Mesendoderm (in vitro differentiated cells): Measurements from ENCODE around the gene ERC1.

Experiments
- DNase-seq: peaks from one replicate; pipeline ENCODE4 v3.0.0; 2013
- H2AK5ac ChIP-seq: 2 replicates; pipeline ENCODE4 v1.6.1; 2013; ENCODE audit warnings: low read length, inconsistent platforms
- H2BK120ac ChIP-seq: 2 replicates; pipeline ENCODE4 v1.6.1; 2013; ENCODE audit warnings: low read depth, mild to moderate bottlenecking, low read length, moderate library complexity, mixed read lengths
- H2BK15ac ChIP-seq: replicated peaks from 2 replicates; pipeline ENCODE4 v1.6.1; 2013; ENCODE audit warnings: low read depth, mild to moderate bottlenecking, moderate library complexity
- H2BK5ac ChIP-seq: 2 replicates; pipeline ENCODE4 v1.6.1; 2013; ENCODE audit warnings: low read length, inconsistent platforms
- H3K18ac ChIP-seq: 2 replicates; pipeline ENCODE4 v1.6.1; 2013; ENCODE audit warnings: mild to moderate bottlenecking, low read length, mixed read lengths
- H3K23ac ChIP-seq: one replicate; pipeline ENCODE4 v1.6.1; 2013; ENCODE audit warnings: low read length
- H3K27ac ChIP-seq: 2 replicates; pipeline ENCODE4 v1.5.1; 2013; ENCODE audit warnings: low read depth, mild to moderate bottlenecking, inconsistent platforms, low read length, moderate library complexity
- H3K27me3 ChIP-seq: 2 replicates; pipeline ENCODE4 v1.6.1; 2013; ENCODE audit warnings: low read length, control low read depth, mild to moderate bottlenecking, inconsistent platforms; ENCODE audit not compliant: insufficient read depth, poor library complexity
- H3K36me3 ChIP-seq: 2 replicates; pipeline ENCODE4 v1.6.1; 2013; ENCODE audit warnings: low read length, inconsistent platforms; ENCODE audit not compliant: control insufficient read depth, insufficient read depth
- H3K4ac ChIP-seq: one replicate; pipeline ENCODE4 v1.6.1; 2013; ENCODE audit warnings: low read depth, mild to moderate bottlenecking, low read length, moderate library complexity
- H3K4me1 ChIP-seq: 2 replicates; pipeline ENCODE4 v1.6.1; 2013; ENCODE audit warnings: low read depth, low read length, inconsistent platforms; ENCODE audit not compliant: control insufficient read depth
- H3K4me2 ChIP-seq: 2 replicates; pipeline ENCODE4 v1.6.1; 2013; ENCODE audit warnings: low read length
- H3K4me3 ChIP-seq: 2 replicates; pipeline ENCODE4 v1.5.1; 2013; ENCODE audit warnings: mild to moderate bottlenecking, low read length
- H3K56ac ChIP-seq: one replicate; pipeline ENCODE4 v1.6.1; 2013; ENCODE audit warnings: low read length
- H3K79me1 ChIP-seq: 2 replicates; pipeline ENCODE4 v1.6.1; 2013; ENCODE audit warnings: low read length, inconsistent platforms
- H3K79me2 ChIP-seq: 2 replicates; pipeline ENCODE4 v1.6.1; 2013; ENCODE audit warnings: mild to moderate bottlenecking, low read length; ENCODE audit not compliant: control insufficient read depth, insufficient read depth
- H3K9ac ChIP-seq: 2 replicates; pipeline ENCODE4 v1.6.1; 2013; ENCODE audit warnings: low read length, inconsistent platforms
- H4K5ac ChIP-seq: one replicate; pipeline ENCODE4 v1.6.1; 2013; ENCODE audit warnings: low read length
- H4K8ac ChIP-seq: one replicate; pipeline ENCODE4 v1.6.1; 2013; ENCODE audit warnings: low read depth, mild to moderate bottlenecking, control low read depth, low read length, moderate library complexity
- WGBS: extraction: QIAGEN DNeasy Blood & Tissue Kit; methylation state at CpG from one replicate; pipeline ENCODE4 v1.1.7; 2013; ENCODE audit warnings: low lambda C conversion rate, missing lambda C conversion rate; ENCODE audit not compliant: insufficient coverage; ENCODE audit errors: extremely low coverage; 5-methylcytosine and 5-hydroxymethylcytosine counted together

Gene ERC1

DNA sequence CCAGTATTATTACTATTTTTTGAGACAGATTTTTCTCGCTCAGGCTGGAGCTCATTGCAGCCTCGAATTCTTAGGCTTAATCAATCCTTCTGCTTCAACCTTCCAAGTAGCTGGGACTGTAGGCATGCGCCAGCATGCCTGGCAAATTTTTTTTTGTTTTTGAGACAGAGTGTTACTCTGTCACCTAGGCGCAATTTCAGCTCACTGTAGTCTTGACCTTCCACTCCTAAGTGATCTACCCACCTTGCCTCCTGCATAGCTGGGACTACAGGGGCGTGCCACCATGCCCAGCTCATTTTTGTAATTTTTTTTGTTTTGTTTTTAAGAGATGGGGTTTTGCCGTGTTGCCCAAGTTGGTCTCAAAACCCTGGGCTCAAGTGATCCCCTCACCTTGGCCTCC lies 15.2 kb downstream of the ERC1 start:
- H3K27me3 ChIP-seq = no peaks in the 10 kb centered on the region
- H3K4me2 ChIP-seq = no peak overlapping the region
- H3K4me1 ChIP-seq = peaks cover 5% of the 10 kb centered on the region
- WGBS = no CpG with 5 or more reads among the region's 6 CpGs
- no peaks in the 10 kb centered on the region for H3K79me2 ChIP-seq
- H2BK120ac ChIP-seq = no peak overlapping the region
- no peaks in the 10 kb centered on the region for H3K36me3 ChIP-seq
- H2AK5ac ChIP-seq = no peak overlapping the region
- no peak overlapping the region for H4K5ac ChIP-seq
- H3K56ac ChIP-seq = no peak overlapping the region
- H3K79me1 ChIP-seq = peaks cover 7% of the 10 kb centered on the region
- no peak overlapping the region for H3K4ac ChIP-seq
- H4K8ac ChIP-seq = no peak overlapping the region
- H3K18ac ChIP-seq = no peak overlapping the region
- no peak overlapping the region for H2BK5ac ChIP-seq
- no peak overlapping the region for H3K27ac ChIP-seq
- H3K23ac ChIP-seq = no peak overlapping the region
- H3K9ac ChIP-seq = no peak overlapping the region
- no peak overlapping the region for H3K4me3 ChIP-seq
- H2BK15ac ChIP-seq = no peak overlapping the region
- DNase-seq = no peak

DNA sequence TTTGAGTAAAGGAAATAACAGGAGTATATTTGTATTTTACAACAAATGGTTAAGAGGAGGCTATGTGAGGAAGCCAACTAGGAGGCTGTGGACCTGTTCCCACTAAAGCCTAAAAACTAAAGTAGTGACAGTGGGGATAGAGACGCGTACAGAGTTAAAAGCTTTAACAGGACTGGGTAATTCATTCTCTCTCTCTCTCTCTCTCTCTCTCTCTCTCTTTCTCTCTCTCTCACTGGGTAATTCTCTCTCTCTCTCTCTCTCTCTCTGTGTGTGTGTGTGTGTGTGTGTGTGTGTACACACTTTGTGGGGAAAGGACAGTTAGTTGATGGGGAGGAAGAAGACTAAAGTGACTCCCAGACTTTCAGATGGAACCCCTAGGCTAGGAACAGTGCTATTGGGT lies 16.3 kb downstream of the ERC1 start:
- Histone ChIP-seq H3K4me2 (no peak overlapping the region), H3K56ac (no peak overlapping the region), H3K4ac (no peak overlapping the region), H3K36me3 (no peaks in the 10 kb centered on the region), H2AK5ac (no peak overlapping the region), H3K4me3 (no peak overlapping the region), H4K5ac (no peak overlapping the region), H3K4me1 (peaks cover 5% of the 10 kb centered on the region), H3K79me2 (no peaks in the 10 kb centered on the region), H4K8ac (no peak overlapping the region), H3K27me3 (no peaks in the 10 kb centered on the region), H3K23ac (no peak overlapping the region), H3K27ac (no peak overlapping the region), H2BK120ac (no peak overlapping the region), H2BK5ac (no peak overlapping the region), H3K18ac (no peak overlapping the region), H3K9ac (no peak overlapping the region), H3K79me1 (peaks cover 7% of the 10 kb centered on the region), H2BK15ac (no peak overlapping the region)
- no CpG with 5 or more reads among the region's 2 CpGs for WGBS
- no peak for DNase-seq

DNA sequence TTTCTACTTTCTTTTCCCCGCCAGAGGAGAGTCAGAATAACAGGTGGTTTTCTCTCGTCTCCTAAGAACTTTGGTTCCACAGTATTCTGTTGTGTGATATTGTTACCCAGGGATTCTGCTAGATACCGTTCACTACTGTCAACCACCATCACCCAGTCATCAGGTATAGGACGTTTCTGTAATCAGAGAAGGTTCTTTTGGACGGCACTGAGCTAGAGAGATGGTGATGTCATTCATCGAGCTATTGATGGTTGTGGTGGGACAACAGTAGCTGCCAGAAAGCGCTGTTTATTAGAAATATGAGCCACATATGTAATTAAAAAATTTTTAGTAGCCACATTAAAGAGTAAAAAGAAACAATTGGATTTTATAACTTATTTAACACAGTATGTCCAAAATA lies 17.0 kb downstream of the ERC1 start:
- Histone ChIP-seq H3K36me3 (no peaks in the 10 kb centered on the region), H3K23ac (no peak overlapping the region), H3K4ac (no peak overlapping the region), H3K27ac (no peak overlapping the region), H3K4me3 (no peak overlapping the region), H3K18ac (no peak overlapping the region), H3K9ac (no peak overlapping the region), H4K8ac (no peak overlapping the region), H3K79me2 (no peaks in the 10 kb centered on the region), H3K27me3 (no peaks in the 10 kb centered on the region), H4K5ac (no peak overlapping the region), H3K4me1 (peaks cover 5% of the 10 kb centered on the region), H2BK15ac (no peak overlapping the region), H2AK5ac (no peak overlapping the region), H3K56ac (no peak overlapping the region), H3K79me1 (peaks cover 7% of the 10 kb centered on the region), H2BK120ac (no peak overlapping the region), H3K4me2 (no peak overlapping the region), H2BK5ac (no peak overlapping the region)
- no CpG with 5 or more reads among the region's 7 CpGs for WGBS
- DNase-seq = no peak

DNA sequence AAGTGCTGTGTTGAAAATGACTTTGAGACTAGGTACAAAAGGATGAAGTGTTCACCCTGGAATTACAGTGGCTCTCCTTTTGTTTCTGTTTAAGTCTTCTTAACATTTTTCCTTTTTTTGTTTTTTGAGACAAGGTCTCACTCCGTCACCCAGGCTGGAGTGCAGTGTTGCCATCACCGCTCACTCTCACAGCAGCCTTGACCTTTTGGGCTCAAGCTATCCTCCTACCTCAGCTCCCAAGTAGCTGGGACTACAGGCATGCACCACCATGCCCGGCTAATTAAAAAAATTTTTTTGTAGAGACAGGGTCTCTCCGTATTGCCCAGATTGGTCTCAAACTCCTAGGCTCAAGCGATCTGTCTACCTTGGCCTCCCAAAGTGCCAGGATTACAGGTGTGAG lies 20.1 kb downstream of the ERC1 start:
- Histone ChIP-seq H2BK15ac (no peak overlapping the region), H3K4me2 (no peak overlapping the region), H3K4ac (no peak overlapping the region), H3K79me2 (no peaks in the 10 kb centered on the region), H2BK120ac (no peak overlapping the region), H3K79me1 (peaks cover 4% of the 10 kb centered on the region), H4K8ac (no peak overlapping the region), H3K4me1 (no peaks in the 10 kb centered on the region), H3K4me3 (no peak overlapping the region), H2BK5ac (no peak overlapping the region), H3K18ac (no peak overlapping the region), H2AK5ac (no peak overlapping the region), H4K5ac (no peak overlapping the region), H3K23ac (no peak overlapping the region), H3K27ac (no peak overlapping the region), H3K36me3 (no peaks in the 10 kb centered on the region), H3K56ac (no peak overlapping the region), H3K9ac (no peak overlapping the region), H3K27me3 (no peaks in the 10 kb centered on the region)
- no peak for DNase-seq
- no CpG with 5 or more reads among the region's 5 CpGs for WGBS

DNA sequence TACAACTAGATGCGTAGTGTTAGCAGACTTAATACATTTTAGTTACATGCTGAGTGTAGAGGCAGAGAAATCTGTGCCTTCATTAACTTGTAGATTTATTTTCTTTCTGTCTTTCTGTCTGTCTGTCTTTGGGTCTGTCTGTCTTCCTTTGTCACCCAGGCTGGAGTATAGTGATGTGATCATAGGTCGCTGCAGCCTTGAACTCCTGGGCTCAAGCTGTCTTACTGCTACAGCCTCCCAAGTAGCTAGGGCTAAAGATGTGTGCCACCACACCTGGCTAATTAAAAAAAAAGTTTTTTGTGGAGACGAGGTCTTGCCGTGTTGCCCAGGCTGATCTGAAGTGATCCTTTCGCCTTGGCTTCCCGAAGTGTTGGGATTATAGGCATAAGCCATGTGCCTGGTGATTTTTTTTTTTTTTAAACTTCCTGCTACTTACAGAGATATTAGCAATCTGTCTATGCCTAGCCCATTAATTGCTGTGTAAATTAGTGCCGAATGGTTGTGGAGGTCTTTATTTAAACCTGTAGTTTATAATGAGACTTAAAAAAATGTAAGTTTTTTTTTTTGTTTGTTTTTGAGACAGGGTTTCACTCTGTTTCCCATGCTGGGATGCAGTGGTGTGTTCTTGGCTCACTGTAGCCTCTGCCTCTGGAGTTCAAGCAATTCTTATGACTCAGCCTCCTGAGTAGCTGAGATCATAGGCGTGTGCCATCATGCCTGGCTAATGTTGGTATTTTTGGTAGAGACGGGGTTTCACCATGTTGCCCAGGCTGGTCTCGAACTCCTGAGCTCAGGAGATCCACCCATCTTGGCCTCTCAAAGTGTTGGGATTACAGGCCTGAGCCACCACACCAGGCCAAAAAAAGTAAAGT lies 22.8 kb downstream of the ERC1 start:
- Histone ChIP-seq H3K4me1 (no peaks in the 10 kb centered on the region), H3K18ac (no peak overlapping the region), H4K5ac (no peak overlapping the region), H3K79me2 (no peaks in the 10 kb centered on the region), H3K23ac (no peak overlapping the region), H3K4me3 (no peak overlapping the region), H2BK15ac (no peak overlapping the region), H2BK5ac (no peak overlapping the region), H3K9ac (no peak overlapping the region), H3K36me3 (no peaks in the 10 kb centered on the region), H3K27ac (no peak overlapping the region), H3K79me1 (no peaks in the 10 kb centered on the region), H3K4me2 (no peak overlapping the region), H2BK120ac (no peak overlapping the region), H2AK5ac (no peak overlapping the region), H3K27me3 (no peaks in the 10 kb centered on the region), H3K56ac (no peak overlapping the region), H4K8ac (no peak overlapping the region), H3K4ac (no peak overlapping the region)
- DNase-seq = peak; percentile 48
- WGBS = no CpG with 5 or more reads among the region's 10 CpGs

DNA sequence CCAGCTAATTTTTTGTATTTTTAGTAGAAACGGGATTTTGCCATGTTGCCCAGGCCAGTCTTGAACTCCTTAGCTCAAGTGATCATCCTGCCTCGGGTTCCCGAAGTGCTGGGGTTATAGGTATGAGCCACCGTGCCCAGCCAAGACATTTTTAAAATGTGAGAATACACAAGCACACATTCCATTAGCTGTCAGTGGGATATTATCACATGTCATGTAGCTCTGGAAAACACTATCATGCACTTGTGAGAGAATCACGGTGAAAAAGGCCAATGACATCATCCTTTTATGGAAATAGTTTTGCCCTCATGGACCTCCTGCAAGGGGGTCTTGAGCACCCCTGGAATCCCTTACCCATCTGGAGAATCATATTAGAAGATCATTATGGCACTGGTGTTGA lies 28.3 kb downstream of the ERC1 start:
- no peak overlapping the region for H3K56ac ChIP-seq
- H4K5ac ChIP-seq = no peak overlapping the region
- no peak overlapping the region for H2BK15ac ChIP-seq
- H3K18ac ChIP-seq = no peak overlapping the region
- no peak overlapping the region for H2AK5ac ChIP-seq
- no peak overlapping the region for H2BK5ac ChIP-seq
- no peak for DNase-seq
- no peak overlapping the region for H3K4me3 ChIP-seq
- no peak overlapping the region for H2BK120ac ChIP-seq
- H3K4me1 ChIP-seq = no peaks in the 10 kb centered on the region
- H4K8ac ChIP-seq = no peak overlapping the region
- WGBS = no CpG with 5 or more reads among the region's 5 CpGs
- H3K27ac ChIP-seq = no peak overlapping the region
- H3K27me3 ChIP-seq = no peaks in the 10 kb centered on the region
- no peak overlapping the region for H3K4me2 ChIP-seq
- H3K23ac ChIP-seq = no peak overlapping the region
- no peaks in the 10 kb centered on the region for H3K36me3 ChIP-seq
- H3K79me1 ChIP-seq = no peaks in the 10 kb centered on the region
- no peak overlapping the region for H3K9ac ChIP-seq
- H3K79me2 ChIP-seq = no peaks in the 10 kb centered on the region
- H3K4ac ChIP-seq = no peak overlapping the region
